ENCODE measurements around the gene SEPTIN6. TPM values are rescaled to one million over a fixed set of nuclear protein-coding genes. Genes with fewer than 3 reads are reported as not detected.

SEPTIN6 gene
- total RNA-seq, result 39.4 and 44.2 TPM in 2 replicates
- long read RNA-seq, transcript SEPT6-202 (10 exons, 1,576 nt), result major isoform, 56 of 149 reads
- long read RNA-seq, transcript SEPT6-201 (10 exons, 2,693 nt), result minor isoform, 37 of 149 reads
- long read RNA-seq, partial matches to known transcripts, result 40 of 149 reads
- long read RNA-seq, other reads (novel, unspliced or antisense), result 13 of 149 reads

GRCh38 chrX:119693040-119693995 is at the start of gene SEPTIN6:
Gene SEPTIN6, minus strand, starts transcription at chrX:119693168. Its CDS starts 63 bp downstream, at chrX:119693105.
- Mint-ChIP-seq H3K36me3 (ENCODE audit: low read depth) (peaks cover 4% of the 10 kb centered on the region), H3K27ac (ENCODE audit: unreplicated experiment) (peak within 1 kb of the TSS; percentile 94), H3K9me3 (peaks cover 3% of the 10 kb centered on the region), H3K4me3 (peak within 1 kb of the TSS; percentile 93), H3K27me3 (ENCODE audit: low read depth) (no peaks in the 10 kb centered on the region), H3K4me1 (peaks cover 14% of the 10 kb centered on the region)
- peak; percentile 30 for TF ChIP-seq CTCF (conservative IDR thresholded peaks at IDR 0.05)
- DNase-seq (ENCODE audit: low read depth, low spot score), result peak; percentile 65

GRCh38 chrX:119738742-119739141 is 45.8 kb upstream of the SEPTIN6 start:
- Mint-ChIP-seq H3K27me3 (ENCODE audit: low read depth) (no peaks in the 10 kb centered on the region), H3K4me1 (no peaks in the 10 kb centered on the region), H3K27ac (ENCODE audit: unreplicated experiment) (no peak overlapping the region), H3K9me3 (no peaks in the 10 kb centered on the region), H3K4me3 (no peak overlapping the region), H3K36me3 (ENCODE audit: low read depth) (no peaks in the 10 kb centered on the region)
- no peak for DNase-seq (ENCODE audit: low read depth, low spot score)
- TF ChIP-seq CTCF (conservative IDR thresholded peaks at IDR 0.05), result no peak

GRCh38 chrX:119736206-119736764 is 43.3 kb upstream of the SEPTIN6 start:
- Mint-ChIP-seq H3K27ac (ENCODE audit: unreplicated experiment) (no peak overlapping the region), H3K4me3 (no peak overlapping the region), H3K9me3 (no peaks in the 10 kb centered on the region), H3K36me3 (ENCODE audit: low read depth) (peaks cover 3% of the 10 kb centered on the region), H3K4me1 (no peaks in the 10 kb centered on the region), H3K27me3 (ENCODE audit: low read depth) (no peaks in the 10 kb centered on the region)
- no peak for TF ChIP-seq CTCF (conservative IDR thresholded peaks at IDR 0.05)
- no peak for DNase-seq (ENCODE audit: low read depth, low spot score)

GRCh38 chrX:119735467-119735866 is 42.5 kb upstream of the SEPTIN6 start:
- Mint-ChIP-seq H3K4me1 (no peaks in the 10 kb centered on the region), H3K27ac (ENCODE audit: unreplicated experiment) (no peak overlapping the region), H3K27me3 (ENCODE audit: low read depth) (no peaks in the 10 kb centered on the region), H3K36me3 (ENCODE audit: low read depth) (peaks cover 3% of the 10 kb centered on the region), H3K9me3 (no peaks in the 10 kb centered on the region), H3K4me3 (no peak overlapping the region)
- DNase-seq (ENCODE audit: low read depth, low spot score), result no peak
- TF ChIP-seq CTCF (conservative IDR thresholded peaks at IDR 0.05), result no peak

GRCh38 chrX:119734897-119735339 is 42.0 kb upstream of the SEPTIN6 start:
- Mint-ChIP-seq H3K4me1 (no peaks in the 10 kb centered on the region), H3K36me3 (ENCODE audit: low read depth) (peaks cover 3% of the 10 kb centered on the region), H3K27ac (ENCODE audit: unreplicated experiment) (no peak overlapping the region), H3K27me3 (ENCODE audit: low read depth) (no peaks in the 10 kb centered on the region), H3K4me3 (no peak overlapping the region), H3K9me3 (no peaks in the 10 kb centered on the region)
- TF ChIP-seq CTCF (conservative IDR thresholded peaks at IDR 0.05), result no peak
- DNase-seq (ENCODE audit: low read depth, low spot score), result no peak

Data from neural crest cell (in vitro differentiated cells).